ENCODE results near the gene CPXM2.

CPXM2 gene

GRCh38 chr10:123935680-123936079 lies 44.1 kb upstream of the CPXM2 start:
- TF ChIP-seq TCF12 (IDR thresholded peaks at IDR 0.05; ENCODE audit: low read depth) (no peak), FOXM1 (IDR thresholded peaks at IDR 0.05; ENCODE audit: borderline replicate concordance, low read depth) (no peak), MAX (IDR thresholded peaks at IDR 0.05) (no peak)

GRCh38 chr10:123934846-123935245 lies 43.2 kb upstream of the CPXM2 start:
- TF ChIP-seq YY1 (IDR thresholded peaks at IDR 0.05; ENCODE audit: low read depth) (no peak), ZBTB7A (IDR thresholded peaks at IDR 0.05; ENCODE audit: low read depth) (no peak), REST (IDR thresholded peaks at IDR 0.05; ENCODE audit: low read depth) (no peak), MAX (IDR thresholded peaks at IDR 0.05) (no peak), NFIC (IDR thresholded peaks at IDR 0.05) (no peak), TEAD4 (IDR thresholded peaks at IDR 0.05) (no peak), RAD21 (IDR thresholded peaks at IDR 0.05; ENCODE audit: low read depth) (no peak), TCF12 (IDR thresholded peaks at IDR 0.05; ENCODE audit: low read depth) (no peak), TAF1 (IDR thresholded peaks at IDR 0.05; ENCODE audit: low read depth) (no peak), FOXM1 (IDR thresholded peaks at IDR 0.05; ENCODE audit: borderline replicate concordance, low read depth) (no peak), EP300 (IDR thresholded peaks at IDR 0.05; ENCODE audit: borderline replicate concordance) (no peak), USF1 (IDR thresholded peaks at IDR 0.05) (no peak), CREB1 (IDR thresholded peaks at IDR 0.05; ENCODE audit: low read depth) (no peak)

- TF ChIP-seq EP300 (IDR thresholded peaks at IDR 0.05; ENCODE audit: borderline replicate concordance) (no peak), REST (IDR thresholded peaks at IDR 0.05; ENCODE audit: low read depth) (no peak), CREB1 (IDR thresholded peaks at IDR 0.05; ENCODE audit: low read depth) (no peak), FOXM1 (IDR thresholded peaks at IDR 0.05; ENCODE audit: borderline replicate concordance, low read depth) (no peak), EGR1 (IDR thresholded peaks at IDR 0.05) (no peak), CEBPB (IDR thresholded peaks at IDR 0.05) (no peak), RAD21 (IDR thresholded peaks at IDR 0.05; ENCODE audit: low read depth) (no peak), TAF1 (IDR thresholded peaks at IDR 0.05; ENCODE audit: low read depth) (no peak), USF1 (IDR thresholded peaks at IDR 0.05) (no peak), MAX (IDR thresholded peaks at IDR 0.05) (no peak), TEAD4 (IDR thresholded peaks at IDR 0.05) (no peak), ZBTB7A (IDR thresholded peaks at IDR 0.05; ENCODE audit: low read depth) (no peak), YY1 (IDR thresholded peaks at IDR 0.05; ENCODE audit: low read depth) (no peak), NFIC (IDR thresholded peaks at IDR 0.05) (no peak), TCF12 (IDR thresholded peaks at IDR 0.05; ENCODE audit: low read depth) (no peak)
Measured at GRCh38 chr10:123930340-123931001, 38.9 kb upstream of the CPXM2 start.

GRCh38 chr10:123929791-123930190 lies 38.2 kb upstream of the CPXM2 start:
- TF ChIP-seq TEAD4 (IDR thresholded peaks at IDR 0.05) = no peak
- TF ChIP-seq USF1 (IDR thresholded peaks at IDR 0.05) = no peak
- TF ChIP-seq FOXM1 (IDR thresholded peaks at IDR 0.05; ENCODE audit: borderline replicate concordance, low read depth) = no peak
- TF ChIP-seq MAX (IDR thresholded peaks at IDR 0.05) = no peak
- TF ChIP-seq EGR1 (IDR thresholded peaks at IDR 0.05) = no peak

GRCh38 chr10:123928427-123928826 lies 36.8 kb upstream of the CPXM2 start:
- TF ChIP-seq EGR1 (IDR thresholded peaks at IDR 0.05) = no peak
- TF ChIP-seq ZBTB7A (IDR thresholded peaks at IDR 0.05; ENCODE audit: low read depth) = no peak
- TF ChIP-seq CEBPB (IDR thresholded peaks at IDR 0.05) = no peak
- no peak for TF ChIP-seq FOXM1 (IDR thresholded peaks at IDR 0.05; ENCODE audit: borderline replicate concordance, low read depth)
- no peak for TF ChIP-seq NFIC (IDR thresholded peaks at IDR 0.05)
- TF ChIP-seq CREB1 (IDR thresholded peaks at IDR 0.05; ENCODE audit: low read depth) = no peak
- no peak for TF ChIP-seq YY1 (IDR thresholded peaks at IDR 0.05; ENCODE audit: low read depth)

Measured in Ishikawa (cell line).